Sigmoid colon (tissue), 7 donors: ENCODE measurements around the gene MRAS. TPM values are rescaled to one million over a fixed set of nuclear protein-coding genes. Genes with fewer than 3 reads are reported as not detected.

Source experiments
- DNase-seq: peaks from one replicate; pipeline ENCODE4 v3.0.0-alpha.2; 2019
- H3K27ac ChIP-seq, 4 donors: fragments of 200-600 bp; sonication (generic); one replicate each; pipeline ENCODE4 v1.5.1; 2016 to 2019; ENCODE audit warnings: mild to moderate bottlenecking in 1 of 4
- H3K27me3 ChIP-seq, 3 donors: fragments of 200-600 bp; sonication (generic); one replicate each; pipeline ENCODE4 v1.5.1; 2019; ENCODE audit warnings: mild to moderate bottlenecking in 1 of 3
- H3K36me3 ChIP-seq, 4 donors: fragments of 200-600 bp; sonication (generic); one replicate each; pipeline ENCODE4 v1.5.1; 2016 to 2019
- H3K4me1 ChIP-seq, 4 donors: fragments of 200-600 bp; sonication (generic); one replicate each; pipeline ENCODE4 v1.5.1; 2017 to 2019
- H3K4me3 ChIP-seq, 4 donors: fragments of 200-600 bp; sonication (generic); one replicate each; pipeline ENCODE4 v1.5.1; 2017 to 2019; ENCODE audit warnings: mild to moderate bottlenecking in 2 of 4, moderate library complexity in 1 of 4
- H3K9me3 ChIP-seq, 4 donors: fragments of 200-600 bp in 3 of 4; sonication (generic) in 3 of 4; one replicate each; pipeline versions ENCODE4 v1.5.1 to v1.6.1; 2013 to 2019
- EP300 ChIP-seq, 4 donors: sonication (generic); formaldehyde crosslinking; IDR thresholded peaks; one replicate each; pipeline ENCODE4 v1.6.1; 2017; ENCODE audit warnings: antibody characterized with exemption in 4 of 4
- POLR2A ChIP-seq, 2 donors: fragments of 450-650 bp; IDR thresholded peaks; one replicate each; pipeline ENCODE4 v1.6.1; 2016; ENCODE audit warnings: antibody characterized with exemption in 2 of 2, mild to moderate bottlenecking in 2 of 2, moderate library complexity in 2 of 2
- POLR2AphosphoS5 ChIP-seq, 4 donors: sonication (generic); formaldehyde crosslinking; IDR thresholded peaks; one replicate each; pipeline ENCODE4 v1.6.1; 2017; ENCODE audit warnings: antibody characterized with exemption in 4 of 4
- WGBS, 2 donors: extraction: QIAGEN DNeasy Blood & Tissue Kit; methylation state at CpG; one replicate each; pipeline ENCODE4 v1.1.7; 2013; 5-methylcytosine and 5-hydroxymethylcytosine counted together
- intact Hi-C: fragments of 100-400 bp; cut with DNase I; formaldehyde crosslinking; loops from one replicate; pipeline ENCODE4 v1.15.1; 2023
- polyA plus RNA-seq, 3 donors: library from polyadenylated mRNA; stranded (reverse); fragments of 200-250 nt; gene quantifications; one replicate each; pipeline ENCODE4 v1.2.3, GENCODE V29; 2013
- total RNA-seq, 4 donors: library from RNA; depleted of rRNA; stranded (reverse); fragments of >200 nt; gene quantifications; one replicate each; pipeline ENCODE4 v1.1.0, GENCODE V29; 2016
- TF ChIP-seq, protein P1 (sequence below), 4 experiments: fragments of 450-650 bp in 3 of 4; fragments of 200-600 bp in 1 of 4; IDR thresholded peaks; one replicate each; pipeline ENCODE4 v1.5.1; 2016 to 2019; ENCODE audit warnings: antibody characterized with exemption in 4 of 4, mild to moderate bottlenecking in 3 of 4, moderate library complexity in 2 of 4
- donor health status: healthy with polysubstance abuse.
- donor health status: Bipolar disorder and iron deficiency.
- donor health status: healthy.

The MRAS gene
- total and polyA plus RNA-seq, 7 donors: 3.5 to 36.8 (median 24.4) TPM

DNA sequence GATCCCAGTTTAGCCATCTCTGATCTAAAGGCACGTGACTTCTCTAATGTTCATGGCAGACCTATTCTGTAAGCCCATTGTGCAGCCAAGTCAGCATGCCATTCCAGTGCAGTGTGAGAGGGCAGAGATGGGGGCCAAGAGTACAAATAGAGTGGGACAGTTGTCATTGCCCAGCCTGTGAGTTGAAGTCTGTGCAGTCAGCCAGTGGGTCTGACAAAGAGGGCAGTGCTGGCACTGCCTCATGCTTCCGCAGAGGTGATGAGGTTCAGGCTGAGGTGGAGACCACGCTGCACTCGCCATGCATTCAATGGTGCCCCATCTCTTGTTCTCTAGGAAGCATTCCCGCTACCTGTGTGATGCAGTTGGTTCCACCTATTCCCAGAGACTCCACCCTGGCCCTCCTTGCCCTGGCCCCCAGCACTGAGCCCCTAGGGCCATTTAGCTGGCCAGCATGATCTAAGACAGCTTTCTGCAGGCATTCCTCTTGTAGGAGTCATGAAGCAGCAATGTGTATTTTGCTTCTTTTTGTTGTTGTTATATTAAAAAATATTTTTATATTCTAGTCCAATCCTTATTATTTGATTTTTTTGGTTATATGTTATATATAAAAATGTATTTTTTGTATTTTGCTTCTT lies 3.7 kb downstream of the MRAS start:
- H3K27ac ChIP-seq: no peak overlapping the region

DNA sequence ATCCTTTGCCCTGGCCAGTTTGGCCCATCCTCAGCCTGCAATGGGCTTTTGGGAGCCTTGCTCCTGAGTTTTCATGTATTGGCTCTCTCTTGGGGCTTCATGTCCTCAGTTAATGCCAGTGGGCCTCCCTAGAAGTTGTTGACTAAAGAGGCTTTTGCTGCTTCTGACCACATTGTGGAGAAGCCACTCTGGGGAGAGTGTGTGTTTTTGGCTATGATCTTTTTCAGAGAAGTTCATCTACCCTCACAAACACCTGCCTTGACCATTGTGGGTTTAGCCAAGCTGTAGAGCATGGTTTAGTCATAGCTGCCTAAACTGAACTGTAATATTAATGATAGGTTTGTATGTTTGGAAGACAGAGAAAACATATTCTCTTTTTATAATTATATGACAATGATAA lies 6.0 kb downstream of the MRAS start:
- TF ChIP-seq EP300 (IDR thresholded peaks at IDR 0.05): no peak
- TF ChIP-seq POLR2A (IDR thresholded peaks at IDR 0.05): no peak
- TF ChIP-seq, protein P1, sequence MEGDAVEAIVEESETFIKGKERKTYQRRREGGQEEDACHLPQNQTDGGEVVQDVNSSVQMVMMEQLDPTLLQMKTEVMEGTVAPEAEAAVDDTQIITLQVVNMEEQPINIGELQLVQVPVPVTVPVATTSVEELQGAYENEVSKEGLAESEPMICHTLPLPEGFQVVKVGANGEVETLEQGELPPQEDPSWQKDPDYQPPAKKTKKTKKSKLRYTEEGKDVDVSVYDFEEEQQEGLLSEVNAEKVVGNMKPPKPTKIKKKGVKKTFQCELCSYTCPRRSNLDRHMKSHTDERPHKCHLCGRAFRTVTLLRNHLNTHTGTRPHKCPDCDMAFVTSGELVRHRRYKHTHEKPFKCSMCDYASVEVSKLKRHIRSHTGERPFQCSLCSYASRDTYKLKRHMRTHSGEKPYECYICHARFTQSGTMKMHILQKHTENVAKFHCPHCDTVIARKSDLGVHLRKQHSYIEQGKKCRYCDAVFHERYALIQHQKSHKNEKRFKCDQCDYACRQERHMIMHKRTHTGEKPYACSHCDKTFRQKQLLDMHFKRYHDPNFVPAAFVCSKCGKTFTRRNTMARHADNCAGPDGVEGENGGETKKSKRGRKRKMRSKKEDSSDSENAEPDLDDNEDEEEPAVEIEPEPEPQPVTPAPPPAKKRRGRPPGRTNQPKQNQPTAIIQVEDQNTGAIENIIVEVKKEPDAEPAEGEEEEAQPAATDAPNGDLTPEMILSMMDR (IDR thresholded peaks at IDR 0.05): no peak
- no peak for TF ChIP-seq POLR2AphosphoS5 (IDR thresholded peaks at IDR 0.05)
- peaks cover 0 to 12% (median 0%) of the 10 kb centered on the region in 4 donors for H3K36me3 ChIP-seq
- H3K4me3 ChIP-seq: no peak overlapping the region
- intact Hi-C loops: no loop called here
- no peaks in the 10 kb centered on the region for H3K27me3 ChIP-seq
- peaks cover 0 to 47% (median 33%) of the 10 kb centered on the region in 4 donors for H3K4me1 ChIP-seq
- no peak overlapping the region for H3K27ac ChIP-seq
- H3K9me3 ChIP-seq: no peaks in the 10 kb centered on the region
- no peak for DNase-seq

More for the DNA sequence above, 3.7 kb downstream of the MRAS start:
- H3K9me3 ChIP-seq: no peaks in the 10 kb centered on the region
- peaks cover 0 to 41% (median 29%) of the 10 kb centered on the region in 4 donors for H3K4me1 ChIP-seq
- no peaks in the 10 kb centered on the region for H3K27me3 ChIP-seq
- DNase-seq: peak; percentile 22
- WGBS, 2 donors: 95 to 97% methylated on average over 5 of the region's 5 CpGs
- H3K36me3 ChIP-seq: peaks cover 0 to 12% (median 0%) of the 10 kb centered on the region in 4 donors
- no peak for TF ChIP-seq POLR2AphosphoS5 (IDR thresholded peaks at IDR 0.05)
- TF ChIP-seq EP300 (IDR thresholded peaks at IDR 0.05): no peak
- TF ChIP-seq POLR2A (IDR thresholded peaks at IDR 0.05): no peak
- TF ChIP-seq, protein P1 (IDR thresholded peaks at IDR 0.05): no peak
- intact Hi-C loops: no loop called here
- no peak overlapping the region for H3K4me3 ChIP-seq

DNA sequence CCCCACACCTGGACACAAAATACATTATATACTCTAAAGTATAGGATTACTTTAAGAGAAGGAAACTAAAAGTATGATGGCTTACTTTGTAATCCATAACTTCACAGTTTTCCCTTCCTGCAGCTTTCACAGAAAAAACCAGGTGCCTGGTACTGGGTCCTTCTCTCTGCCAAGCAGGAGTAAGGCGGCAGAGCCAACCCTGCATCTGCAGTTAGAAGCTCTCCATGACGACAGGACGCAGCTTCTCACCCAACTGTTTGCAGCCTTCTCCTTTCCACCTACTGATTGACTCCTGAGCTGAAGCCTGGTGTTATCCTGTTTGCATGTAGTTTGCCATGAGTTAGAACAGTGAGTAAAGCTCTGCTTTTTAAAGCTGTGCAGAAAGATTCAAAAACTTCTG lies 6.7 kb downstream of the MRAS start:
- TF ChIP-seq EP300 (IDR thresholded peaks at IDR 0.05) (no peak), POLR2AphosphoS5 (IDR thresholded peaks at IDR 0.05) (no peak), POLR2A (IDR thresholded peaks at IDR 0.05) (no peak)
- TF ChIP-seq, protein P1 (IDR thresholded peaks at IDR 0.05): no peak
- intact Hi-C loops: no loop called here
- no peak overlapping the region for H3K4me3 ChIP-seq
- H3K27me3 ChIP-seq: no peaks in the 10 kb centered on the region
- peak; percentile 11 for DNase-seq
- WGBS, 2 donors: 84 to 92% methylated on average over 3 of the region's 3 CpGs
- no peak overlapping the region for H3K27ac ChIP-seq
- peaks cover 0 to 12% (median 0%) of the 10 kb centered on the region in 4 donors for H3K36me3 ChIP-seq
- no peaks in the 10 kb centered on the region for H3K9me3 ChIP-seq
- H3K4me1 ChIP-seq: peaks cover 0 to 45% (median 32%) of the 10 kb centered on the region in 4 donors

DNA sequence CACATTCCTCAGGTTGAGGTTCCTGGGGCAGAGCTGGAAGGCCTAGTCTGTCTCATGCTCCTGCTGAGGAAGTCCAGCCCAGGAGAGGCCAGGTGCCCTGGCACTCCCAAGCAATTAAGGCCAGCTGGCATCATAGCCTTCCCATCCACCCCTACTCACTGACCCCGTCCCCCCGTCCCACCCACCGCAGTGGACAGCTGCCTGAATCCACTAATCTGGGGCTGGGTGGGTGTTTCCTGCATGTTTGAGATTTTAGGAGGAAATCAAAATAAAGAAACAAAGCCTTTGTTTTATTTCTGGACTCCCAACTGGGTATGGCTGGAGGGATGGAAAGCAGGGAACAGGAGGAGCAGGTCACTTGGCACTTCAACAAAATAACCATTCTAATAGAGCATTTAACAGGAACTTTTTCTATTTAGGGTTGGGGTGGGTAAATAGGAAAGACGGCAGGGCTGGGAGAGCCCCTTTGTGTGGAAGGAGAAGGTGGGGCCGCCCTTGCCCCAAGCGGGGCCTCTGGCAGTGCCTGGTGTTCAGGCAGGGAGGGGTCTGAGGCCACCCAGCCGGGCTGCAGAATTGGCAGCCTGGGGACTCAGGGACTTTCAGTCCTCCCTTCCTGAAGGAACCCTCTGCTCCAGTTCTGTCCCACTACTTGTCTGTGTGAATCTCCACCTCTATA lies 8.5 kb downstream of the MRAS start:
- Histone ChIP-seq H3K9me3 (no peaks in the 10 kb centered on the region), H3K36me3 (peaks cover 0 to 12% (median 0%) of the 10 kb centered on the region in 4 donors), H3K4me1 (peaks cover 0 to 38% (median 24%) of the 10 kb centered on the region in 4 donors), H3K27me3 (no peaks in the 10 kb centered on the region), H3K4me3 (no peak overlapping the region), H3K27ac (peak overlapping the region in 1 of 4 donors; percentile 4)
- intact Hi-C loops: no loop called here
- no peak for TF ChIP-seq EP300 (IDR thresholded peaks at IDR 0.05)
- no peak for TF ChIP-seq POLR2A (IDR thresholded peaks at IDR 0.05)
- TF ChIP-seq, protein P1 (IDR thresholded peaks at IDR 0.05): no peak
- TF ChIP-seq POLR2AphosphoS5 (IDR thresholded peaks at IDR 0.05): no peak
- 63 to 74% methylated on average over 7 of the region's 7 CpGs for WGBS, 2 donors
- peak; percentile 57 for DNase-seq
